Right renal pelvis (tissue), 4 donors: Measurements from ENCODE around the gene OTX1. TPM values are rescaled to one million over a fixed set of nuclear protein-coding genes. Genes with fewer than 3 reads are reported as not detected.
"Not testable (repeated sequence)": the region's sequence is repeated elsewhere in the genome, so short reads cannot be mapped to it uniquely, and the experiment has no call there.

Experiments used
- DNase-seq, 4 donors: peaks; one replicate each; pipeline ENCODE4 v3.0.0-alpha.2; 2013; ENCODE audit warnings: low read depth in 4 of 4, low spot score in 3 of 4, missing footprints in 1 of 4
- polyA plus RNA-seq, 4 donors: library from polyadenylated mRNA; unstranded; fragments of 120-200 nt; gene quantifications; one replicate each; pipeline ENCODE4 v1.2.1, GENCODE V29; 2013; ENCODE audit not compliant: insufficient read length in 4 of 4

OTX1 gene
- not detected for polyA plus RNA-seq

DNA sequence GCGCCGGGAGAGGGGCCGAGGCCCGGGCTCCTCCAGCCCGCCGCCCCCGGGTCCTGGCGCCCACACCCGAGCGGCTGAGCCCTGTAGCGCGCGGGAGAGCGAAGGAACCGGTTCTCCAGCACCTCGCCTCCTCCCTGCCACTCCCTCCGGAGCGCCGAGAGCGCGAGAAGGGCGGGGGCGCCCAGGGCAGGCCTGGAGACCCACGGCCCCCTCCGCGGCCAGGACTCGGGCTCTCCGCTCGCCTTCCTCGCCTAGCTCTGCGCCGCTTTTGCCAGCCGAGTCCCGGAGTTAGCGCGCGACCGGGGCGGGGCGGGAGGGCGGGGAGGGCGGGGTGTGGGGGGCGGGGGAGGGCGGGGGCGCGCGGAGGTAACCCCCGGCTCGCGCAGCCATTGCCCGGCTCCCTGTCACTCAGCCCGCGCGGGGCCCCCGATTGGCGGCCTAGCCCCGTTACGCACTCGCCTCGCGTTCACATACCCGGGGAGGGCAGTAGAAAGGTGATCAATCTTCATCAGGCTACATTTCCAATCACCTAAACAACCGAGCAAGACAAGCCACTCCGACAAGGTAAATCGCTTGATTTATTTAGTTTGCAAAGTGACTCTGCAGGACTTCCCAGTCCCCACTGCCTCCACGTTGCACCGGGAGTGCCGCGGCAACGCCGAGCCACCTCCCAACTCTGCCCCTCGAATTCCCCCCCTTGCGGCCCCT lies at the start of gene OTX1:
TSS of gene OTX1 (plus strand) at position 497 of the 708 bp plus-strand sequence. CDS start 2,161 bp downstream, outside the sequence.
- DNase-seq = no peak

DNA sequence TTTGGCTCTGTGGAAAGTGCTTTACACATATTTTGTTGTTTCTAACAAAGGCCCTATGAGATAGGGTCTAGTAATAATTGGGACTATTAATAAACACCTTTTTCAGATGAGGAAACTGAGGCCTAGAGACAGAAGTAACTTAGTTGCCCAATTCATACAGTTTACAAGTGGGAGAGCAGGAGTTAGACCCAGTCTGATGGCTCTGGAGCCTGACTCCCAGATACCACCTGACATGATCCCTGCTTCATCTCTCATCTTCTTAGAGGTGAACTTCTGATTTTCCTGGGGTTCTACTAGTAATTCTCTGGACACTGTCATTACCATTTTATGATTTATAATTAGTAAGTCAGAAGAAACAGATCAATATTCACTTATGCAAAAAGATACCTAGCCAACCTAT lies 49.1 kb upstream of the OTX1 start:
- DNase-seq = no peak

GRCh38 chr2:63003351-63003750 lies 47.3 kb upstream of the OTX1 start:
- no peak for DNase-seq

GRCh38 chr2:63007813-63008458 lies 42.7 kb upstream of the OTX1 start:
- no peak for DNase-seq

- DNase-seq = no peak
These were observed 41.8 kb upstream of the OTX1 start for GRCh38 chr2:63008838-63009237.

DNA sequence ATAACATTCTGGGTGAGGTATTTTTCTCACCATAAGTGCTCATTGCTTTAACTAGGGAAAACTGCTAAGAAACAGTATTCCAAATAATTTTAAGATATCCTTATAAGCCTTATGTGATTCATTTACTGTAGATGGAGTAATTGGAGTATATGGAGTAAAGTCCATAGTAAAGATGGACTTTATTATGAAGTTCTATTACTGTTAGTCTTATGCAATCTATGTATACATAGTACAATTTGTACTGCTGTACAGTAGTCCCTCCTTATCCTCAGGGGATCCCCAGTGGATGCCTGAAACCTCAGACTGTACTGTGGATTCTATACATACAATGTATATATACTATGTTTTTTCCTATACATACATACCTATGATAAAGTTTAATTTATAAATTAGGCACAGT lies 41.1 kb upstream of the OTX1 start:
- DNase-seq = no peak

GRCh38 chr2:63012541-63012940 lies 38.1 kb upstream of the OTX1 start:
- DNase-seq = no peak

DNA sequence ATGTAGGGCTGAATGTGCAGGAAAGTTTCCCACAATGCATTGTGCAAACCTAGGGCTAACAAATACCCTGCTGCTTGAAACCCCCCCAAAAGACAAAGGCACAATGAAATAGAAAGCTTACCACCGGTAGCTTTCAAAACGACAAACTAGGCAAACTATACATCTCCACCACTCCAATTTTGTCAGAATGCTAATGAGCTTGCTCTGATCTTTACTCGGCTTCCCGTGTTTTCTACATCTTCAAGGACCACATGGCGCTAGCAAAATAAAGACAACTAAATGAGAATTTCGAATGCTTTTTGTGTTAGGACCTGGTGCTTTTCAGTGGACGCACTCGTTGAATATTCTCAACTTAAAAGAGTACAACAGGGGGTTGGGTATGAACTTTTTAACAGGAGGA lies 37.2 kb upstream of the OTX1 start:
- DNase-seq = no peak

GRCh38 chr2:63015389-63015788 lies 35.2 kb upstream of the OTX1 start:
- DNase-seq = no peak

GRCh38 chr2:63018439-63018838 lies 32.2 kb upstream of the OTX1 start:
- DNase-seq = no peak

GRCh38 chr2:63019686-63020085 lies 30.9 kb upstream of the OTX1 start:
- not testable (repeated sequence) for DNase-seq

- no peak for DNase-seq
These were observed 27.2 kb upstream of the OTX1 start for GRCh38 chr2:63023444-63023843.

- DNase-seq = no peak
These were observed 23.4 kb upstream of the OTX1 start for GRCh38 chr2:63027220-63027619.

GRCh38 chr2:63029058-63029457 lies 21.6 kb upstream of the OTX1 start:
- DNase-seq = no peak

DNA sequence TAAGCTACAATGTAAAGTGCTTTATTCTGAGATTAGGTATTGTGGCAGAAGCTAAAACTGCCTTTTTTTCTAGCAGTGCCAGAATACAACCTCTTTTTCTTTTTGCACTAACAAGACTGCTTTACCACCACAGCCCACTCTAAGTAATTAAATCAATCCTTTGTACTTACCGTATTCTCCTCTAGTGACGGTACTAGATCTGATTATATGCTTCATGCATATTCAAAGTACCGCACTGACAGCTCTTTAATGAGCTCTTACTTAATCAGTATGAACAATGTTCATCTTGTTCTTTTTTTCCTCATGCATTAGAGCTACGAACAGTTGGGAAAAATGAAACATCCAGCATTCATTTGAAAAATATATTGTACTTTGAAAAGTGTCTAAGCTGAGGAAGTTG lies 16.1 kb upstream of the OTX1 start:
- DNase-seq = no peak

- no peak for DNase-seq
These were observed 15.5 kb upstream of the OTX1 start for GRCh38 chr2:63035169-63035568.

DNA sequence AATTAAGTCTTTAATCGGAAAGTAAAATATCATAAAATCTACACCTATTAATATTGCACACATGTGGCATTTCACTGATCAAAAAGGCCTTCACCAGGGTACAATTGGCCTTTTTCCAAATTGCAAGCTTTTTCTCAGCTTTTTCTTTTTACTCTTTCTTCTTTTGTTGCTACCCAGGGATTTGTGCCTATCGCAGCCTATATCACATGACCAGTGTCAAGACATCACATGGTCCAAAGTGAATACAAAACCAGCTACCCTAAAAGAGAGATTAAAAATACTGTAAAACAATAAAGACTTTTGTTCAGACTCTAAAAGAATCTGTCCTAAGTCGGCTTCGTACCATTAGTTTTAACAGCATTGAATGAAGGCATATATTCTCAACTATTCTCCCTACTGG lies 15.0 kb upstream of the OTX1 start:
- DNase-seq = no peak

GRCh38 chr2:63038034-63038433 lies 12.6 kb upstream of the OTX1 start:
- no peak for DNase-seq

GRCh38 chr2:63040586-63040985 lies 10.0 kb upstream of the OTX1 start:
- DNase-seq = no peak

DNA sequence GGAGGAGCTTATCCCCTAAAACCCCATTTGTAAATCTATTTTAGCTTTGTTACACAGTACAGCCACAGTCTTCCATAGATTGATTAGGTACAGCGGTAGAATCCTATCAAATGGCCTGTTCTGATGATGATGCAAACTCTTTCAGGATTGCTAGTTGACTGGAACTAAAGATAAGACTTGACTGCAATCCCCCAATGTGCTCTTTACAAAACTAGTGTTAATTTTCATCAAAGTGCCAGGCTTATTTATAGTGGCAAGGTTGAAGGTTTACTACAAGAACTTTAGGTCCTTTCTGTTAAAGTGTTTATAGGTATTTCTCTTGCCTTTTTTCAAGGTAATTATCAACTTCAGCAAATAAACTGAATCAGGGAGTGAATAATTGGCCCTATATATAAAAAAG lies 9.0 kb upstream of the OTX1 start:
- no peak for DNase-seq

- no peak for DNase-seq
These were observed 6.0 kb upstream of the OTX1 start for GRCh38 chr2:63044362-63045327.
